HG02973 (cell line): ENCODE data around the gene GMDS.

Experiments used
- ATAC-seq: cut with Tn5 transposase; IDR thresholded peaks from one replicate; pipeline ENCODE4 v1.9.1; 2021; ENCODE audit warnings: moderate library complexity; ENCODE audit not compliant: unreplicated experiment

GMDS gene

DNA sequence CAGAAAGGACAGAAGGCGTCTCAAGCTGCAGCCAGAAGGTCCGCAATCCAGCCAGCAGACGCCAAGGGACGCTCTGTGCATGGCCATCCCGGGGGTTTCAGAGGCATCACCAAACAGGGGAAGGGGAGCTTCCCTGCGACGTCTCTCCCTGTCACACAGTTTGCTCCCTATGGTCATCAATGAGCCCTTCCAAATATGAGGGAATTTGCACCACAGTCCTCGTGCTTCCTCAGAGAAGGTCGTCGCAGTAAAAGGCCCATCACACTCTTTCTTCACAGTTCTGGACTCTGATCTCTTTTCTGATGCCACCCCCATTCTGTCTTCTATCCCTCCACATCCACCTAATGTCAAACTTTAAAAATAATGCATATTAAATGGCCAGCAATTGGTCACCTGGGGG lies 645.9 kb downstream of the GMDS start:
- no peak for ATAC-seq

DNA sequence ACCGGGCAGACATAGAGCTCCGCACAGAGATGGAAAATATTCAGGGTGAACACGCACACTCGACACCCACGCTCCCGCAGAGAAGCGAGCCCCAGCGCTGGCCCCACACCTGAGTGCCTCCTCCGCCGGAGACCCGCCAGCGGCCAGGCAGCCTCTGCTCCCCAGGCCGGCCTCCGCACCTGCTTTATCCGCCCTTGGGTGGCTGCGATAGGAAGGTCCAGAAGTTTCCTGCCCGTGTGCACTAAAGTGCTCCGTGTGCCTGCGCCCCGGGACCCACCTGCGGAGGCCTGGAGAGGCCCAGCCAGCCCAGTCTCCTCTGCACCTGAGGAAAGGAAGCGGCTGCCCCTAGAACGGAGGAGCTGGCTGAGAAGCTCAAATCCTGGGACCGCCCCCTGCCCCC lies 646.5 kb downstream of the GMDS start:
- no peak for ATAC-seq

GRCh38 chr6:1598433-1598832 lies 647.0 kb downstream of the GMDS start:
- no peak for ATAC-seq

GRCh38 chr6:1597924-1598323 lies 647.5 kb downstream of the GMDS start:
- no peak for ATAC-seq

- no peak for ATAC-seq
Observed at GRCh38 chr6:1597121-1597744, 648.2 kb downstream of the GMDS start.

- ATAC-seq = no peak
Observed at GRCh38 chr6:1596088-1596852, 649.1 kb downstream of the GMDS start.

DNA sequence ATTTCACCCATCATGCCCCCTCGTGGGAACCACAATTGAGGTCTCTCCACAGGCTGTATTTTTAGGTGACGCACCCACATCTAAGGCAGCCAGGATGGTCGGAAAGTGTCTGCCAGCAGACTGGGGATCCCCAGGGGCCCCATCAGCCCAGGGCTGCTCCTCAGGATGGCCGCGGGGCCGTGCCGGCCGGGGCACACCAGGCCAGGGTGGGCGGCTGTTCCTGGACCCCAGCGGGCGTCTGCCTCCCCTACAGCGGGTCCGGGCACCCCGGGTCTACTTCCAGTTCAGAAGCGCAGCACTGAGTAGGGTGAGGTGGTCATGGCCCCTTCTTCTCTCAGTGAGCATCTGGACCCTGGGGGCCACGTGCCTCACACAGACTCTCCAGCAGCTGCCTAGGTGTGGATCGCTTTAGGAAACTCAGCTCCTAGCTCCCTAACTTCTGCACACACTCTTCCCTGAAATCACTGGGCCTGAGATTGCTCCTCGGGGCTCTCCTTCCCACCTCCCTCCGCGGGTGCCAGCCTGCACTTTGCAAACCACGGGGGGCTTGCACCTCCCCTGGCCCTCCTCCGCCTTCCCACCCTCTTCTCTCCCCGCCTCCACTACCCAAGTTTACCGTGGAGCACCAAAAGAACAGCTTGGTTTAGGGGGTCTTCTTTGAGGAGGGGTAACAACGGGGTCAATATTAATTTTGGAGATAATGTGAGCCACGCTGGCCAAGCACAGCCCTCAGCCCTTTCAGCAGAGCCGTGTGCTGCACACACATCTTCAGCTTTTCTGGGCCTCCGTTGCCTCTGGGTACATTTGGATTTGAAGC lies 649.9 kb downstream of the GMDS start:
- ATAC-seq = no peak

GRCh38 chr6:1594445-1595200 lies 650.8 kb downstream of the GMDS start:
- ATAC-seq = no peak

DNA sequence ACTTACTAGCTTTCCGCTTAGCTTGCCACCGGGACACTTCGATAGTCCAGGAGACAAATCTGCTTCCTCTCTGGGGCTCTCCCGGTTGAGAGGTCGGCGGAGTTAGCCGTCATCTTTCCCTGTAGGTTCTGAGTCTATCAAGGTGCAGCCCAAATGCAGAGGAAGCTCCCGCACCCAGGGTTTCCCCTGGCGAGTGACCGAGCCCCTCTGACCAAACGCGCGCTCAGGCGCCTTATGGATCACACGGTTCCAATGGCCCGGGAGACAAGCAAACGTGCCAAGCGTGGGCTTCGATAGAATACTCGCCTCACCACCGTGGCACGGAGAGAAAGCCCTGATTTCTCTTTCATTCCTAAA lies 651.5 kb downstream of the GMDS start:
- no peak for ATAC-seq

DNA sequence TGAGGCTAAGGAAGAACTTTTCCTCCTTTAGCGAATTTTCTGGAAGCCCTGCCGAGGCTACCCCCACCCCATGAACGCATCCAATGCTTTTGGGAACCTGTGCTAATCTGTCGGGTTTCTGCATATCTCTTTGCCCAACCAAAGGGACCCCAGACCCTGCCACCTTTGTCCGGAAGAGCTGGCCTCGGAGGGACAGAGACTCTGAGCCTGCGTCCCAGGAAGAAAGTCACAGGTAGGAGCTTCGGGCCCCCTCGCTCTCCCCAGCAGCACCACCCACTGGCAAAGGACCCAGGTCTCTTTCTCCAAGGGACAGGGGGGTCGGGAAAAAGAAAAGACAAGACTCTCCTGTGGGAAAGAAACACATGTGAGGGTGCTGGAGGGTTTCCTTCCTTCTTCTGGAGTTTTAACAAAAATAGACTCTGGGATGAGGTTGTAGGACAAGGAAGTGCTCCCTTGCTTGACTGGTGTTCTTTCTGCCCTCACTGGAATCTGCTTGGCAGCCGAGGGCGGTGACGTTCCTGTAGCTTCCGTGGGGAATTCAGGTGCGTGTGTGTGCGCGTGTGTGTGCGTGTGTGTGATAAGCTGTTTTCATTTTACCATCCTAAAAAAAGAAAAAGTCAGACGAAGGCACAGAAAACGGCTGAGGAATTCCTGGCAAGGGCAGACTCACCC lies 652.0 kb downstream of the GMDS start:
- no peak for ATAC-seq

DNA sequence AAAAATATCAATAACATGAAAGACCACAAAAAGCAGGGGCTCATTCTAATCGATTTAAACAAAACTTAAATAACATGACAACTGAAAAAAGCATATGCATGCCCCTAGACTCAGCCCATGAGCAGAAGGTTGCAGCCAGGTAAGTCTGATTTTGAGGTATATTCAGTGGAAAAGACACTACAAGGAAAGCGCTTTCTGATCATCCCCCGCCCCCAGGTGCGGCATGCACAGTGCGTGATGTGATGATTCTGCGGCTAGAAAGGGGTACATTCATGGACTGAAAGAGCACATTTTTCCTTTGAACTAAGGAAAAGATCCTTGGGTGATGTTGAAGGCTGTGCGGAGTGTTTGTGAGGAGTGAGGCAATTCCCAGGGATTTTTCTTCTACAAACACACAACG lies 652.6 kb downstream of the GMDS start:
- no peak for ATAC-seq

GRCh38 chr6:1591926-1592325 lies 653.5 kb downstream of the GMDS start:
- ATAC-seq = no peak

GRCh38 chr6:1591243-1591642 lies 654.2 kb downstream of the GMDS start:
- no peak for ATAC-seq

GRCh38 chr6:1590580-1590979 lies 654.8 kb downstream of the GMDS start:
- ATAC-seq = no peak

DNA sequence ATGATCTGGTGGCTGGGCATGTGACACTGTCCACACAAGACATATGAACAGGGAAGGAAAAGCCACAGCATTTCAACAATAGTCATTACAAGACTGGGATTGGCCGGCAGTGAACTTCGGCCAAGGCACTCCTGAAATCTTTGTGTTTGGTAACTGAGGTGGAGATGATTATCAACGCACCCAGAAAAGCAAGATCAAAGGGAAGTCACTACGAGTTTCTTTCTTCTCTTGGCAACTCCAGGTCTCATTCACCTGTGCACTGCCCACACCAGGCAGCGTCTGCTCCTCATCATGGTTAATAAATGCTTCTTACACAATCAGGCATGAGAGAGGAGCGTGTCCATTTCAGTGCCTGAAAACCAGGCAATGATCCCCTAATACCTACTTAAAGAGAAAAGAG lies 656.2 kb downstream of the GMDS start:
- ATAC-seq = no peak

GRCh38 chr6:1587977-1588376 lies 657.4 kb downstream of the GMDS start:
- no peak for ATAC-seq

GRCh38 chr6:1587546-1587945 lies 657.9 kb downstream of the GMDS start:
- no peak for ATAC-seq

GRCh38 chr6:1586861-1587450 lies 658.4 kb downstream of the GMDS start:
- ATAC-seq = no peak

- no peak for ATAC-seq
Observed at GRCh38 chr6:1586256-1586655, 659.1 kb downstream of the GMDS start.

- no peak for ATAC-seq
Observed at GRCh38 chr6:1585669-1586049, 659.7 kb downstream of the GMDS start.
